ENCODE results near the gene DCX. TPM values are rescaled to one million over a fixed set of nuclear protein-coding genes. Genes with fewer than 3 reads are reported as not detected.

DCX gene
- total and polyA plus RNA-seq, 2 of the 4 experiments (the other 2 are of a cell fraction), result not detected

- BruUV-seq (replicated peaks), result no TSS peak
- peaks cover 7% of the 10 kb centered on the region; the same call in 1 of the 2 replicates for H3K27me3 ChIP-seq (ENCODE audit: control insufficient read depth, insufficient read depth, low read length)
- H3K4me1 ChIP-seq (ENCODE audit: control insufficient read depth, insufficient read depth, low read length), result no peaks in the 10 kb centered on the region
- H3K4ac ChIP-seq (ENCODE audit: low read depth, low read length), result no peak overlapping the region
- in situ Hi-C loops (cut with MboI; ENCODE audit: low sequenced_read_pairs) (no loop called here), dilution Hi-C loops (cut with HindIII; ENCODE audit: low sequenced_read_pairs, unreplicated experiment) (no loop called here), intact Hi-C loops (cut with micrococcal nuclease) (no loop called here)
- H3K4me3 ChIP-seq (ENCODE audit: insufficient read depth, low read depth, low read length), result no peak overlapping the region
- H4K20me1 ChIP-seq (ENCODE audit: insufficient read depth, low read length), result no peaks in the 10 kb centered on the region
- no peak overlapping the region for H3K14ac ChIP-seq (replicated peaks; ENCODE audit: low read depth, low read length)
- H3K79me1 ChIP-seq (ENCODE audit: low read depth in 1 of 2, low read length in 2 of 2), result no peaks in the 10 kb centered on the region
- H4K8ac ChIP-seq (ENCODE audit: low read depth in 2 of 2, low read length in 2 of 2), result no peak overlapping the region
- H3K9me3 ChIP-seq (ENCODE audit: control insufficient read depth, insufficient read depth, low read length), result no peaks in the 10 kb centered on the region
- TF ChIP-seq FOS (IDR thresholded peaks at IDR 0.05; ENCODE audit: low read depth, low read length), result no peak
- POLR2A ChIA-PET (ENCODE audit: unreplicated experiment), result no interaction called here
- H3K23ac ChIP-seq (ENCODE audit: low read depth, low read length), result no peak overlapping the region
- H3K56ac ChIP-seq (ENCODE audit: extremely low read depth, insufficient read depth, low read length), result no peak overlapping the region
- H3K18ac ChIP-seq (ENCODE audit: low read depth, low read length), result no peak overlapping the region
- no peak overlapping the region for H2BK5ac ChIP-seq (ENCODE audit: low read depth, low read length, poor library complexity, severe bottlenecking)
- H2AFZ ChIP-seq (replicated peaks; ENCODE audit: low read length, poor library complexity), result no peak overlapping the region
- H2BK20ac ChIP-seq (ENCODE audit: low read depth, low read length), result no peak overlapping the region
- H2BK120ac ChIP-seq (ENCODE audit: low read depth, low read length), result no peak overlapping the region
- H2AK5ac ChIP-seq (ENCODE audit: low read depth, low read length), result no peak overlapping the region
- CTCF ChIA-PET, result no interaction called here
- DNase-seq (no peak), ATAC-seq (ENCODE audit: low read depth) (no peak)
- H2AK9ac ChIP-seq (replicated peaks; ENCODE audit: low read depth, low read length, poor library complexity), result no peak overlapping the region
- no peak overlapping the region for H4K5ac ChIP-seq (ENCODE audit: low read depth, low read length)
- H3K27ac ChIP-seq (ENCODE audit: insufficient read depth, low read length), result no peak overlapping the region
- no peak overlapping the region for H4K91ac ChIP-seq (ENCODE audit: insufficient read depth, low read depth, low read length)
- H3K36me3 ChIP-seq (ENCODE audit: control insufficient read depth, insufficient read depth, low read length), result no peaks in the 10 kb centered on the region
- H3K9ac ChIP-seq (ENCODE audit: low read depth, low read length), result no peak overlapping the region
- H2BK15ac ChIP-seq (ENCODE audit: low read depth, low read length), result no peak overlapping the region
- no peak overlapping the region for H3K4me2 ChIP-seq (ENCODE audit: low read depth, low read length)
- H3K9me1 ChIP-seq (ENCODE audit: insufficient read depth, low read length), result no peaks in the 10 kb centered on the region
Observed at GRCh38 chrX:111349934-111350333, 62.1 kb downstream of the DCX start.

Data from IMR-90 (cell line).